Fibroblast of lung (primary cell): ENCODE data around the gene MTURN. TPM values are rescaled to one million over a fixed set of nuclear protein-coding genes. Genes with fewer than 3 reads are reported as not detected.

Experiments
- DNase-seq, 2 donors: peaks; one replicate each; pipeline versions ENCODE4 v3.0.0 to v3.0.0-alpha.2; 2010; ENCODE audit warnings: low read depth in 2 of 2
- H2AFZ ChIP-seq: 2 replicates; pipeline ENCODE4 v1.5.1; 2012; ENCODE audit warnings: low read length, control low read depth, inconsistent platforms
- H3K27ac ChIP-seq: 2 replicates; pipeline ENCODE4 v1.5.1; 2011; ENCODE audit warnings: low read length, control low read depth; ENCODE audit not compliant: insufficient read depth
- H3K27me3 ChIP-seq: 2 replicates; pipeline ENCODE4 v1.5.1; 2011; ENCODE audit warnings: mild to moderate bottlenecking, low read length; ENCODE audit not compliant: control insufficient read depth, insufficient read depth
- H3K36me3 ChIP-seq: 2 replicates; pipeline ENCODE4 v1.5.1; 2011; ENCODE audit warnings: low read length; ENCODE audit not compliant: control insufficient read depth, insufficient read depth
- H3K4me1 ChIP-seq: 2 replicates; pipeline ENCODE4 v1.5.1; 2011; ENCODE audit warnings: low read length; ENCODE audit not compliant: control insufficient read depth, insufficient read depth; ENCODE audit errors: extremely low read depth
- H3K4me2 ChIP-seq: 2 replicates; pipeline ENCODE4 v1.5.1; 2011; ENCODE audit warnings: low read length, control low read depth; ENCODE audit not compliant: insufficient read depth; ENCODE audit errors: extremely low read depth
- H3K4me3 ChIP-seq, 4 experiments: fragments of 200-600 bp in 1 of 4; sonication (generic) in 1 of 4; replicated peaks in 1 of 4; 2 replicates each; pipeline ENCODE4 v1.5.1; 2011 to 2016; ENCODE audit warnings: low read length in 4 of 4, low read depth in 3 of 4, mild to moderate bottlenecking in 3 of 4, control low read depth in 2 of 4, inconsistent platforms in 1 of 4, mixed read lengths in 1 of 4; ENCODE audit not compliant: insufficient read depth in 1 of 4; ENCODE audit errors: control extremely low read depth in 1 of 4
- H3K79me2 ChIP-seq: 2 replicates; pipeline ENCODE4 v1.5.1; 2012; ENCODE audit warnings: mild to moderate bottlenecking, low read length, inconsistent platforms; ENCODE audit not compliant: control insufficient read depth, insufficient read depth
- H3K9ac ChIP-seq: 2 replicates; pipeline ENCODE4 v1.5.1; 2011; ENCODE audit warnings: mild to moderate bottlenecking, low read length, control low read depth; ENCODE audit not compliant: insufficient read depth
- H3K9me3 ChIP-seq: 2 replicates; pipeline ENCODE4 v1.5.1; 2012; ENCODE audit warnings: low read depth, low read length; ENCODE audit not compliant: control insufficient read depth, insufficient read depth
- H4K20me1 ChIP-seq: 2 replicates; pipeline ENCODE4 v1.5.1; 2011; ENCODE audit warnings: low read length; ENCODE audit not compliant: control insufficient read depth, insufficient read depth; ENCODE audit errors: extremely low read depth
- CTCF ChIP-seq, 2 donors: IDR thresholded peaks in 1 of 2; conservative IDR thresholded peaks in 1 of 2; 1 replicate in 1 of 2; 2 replicates in 1 of 2; pipeline ENCODE4 v1.5.1; 2011 to 2012; ENCODE audit warnings: low read length in 2 of 2, control low read depth in 1 of 2, inconsistent platforms in 1 of 2, low read depth in 1 of 2, mild to moderate bottlenecking in 1 of 2
- EZH2 ChIP-seq: IDR thresholded peaks from 2 replicates; pipeline ENCODE4 v1.5.1; 2012; ENCODE audit warnings: low read length, control low read depth, mild to moderate bottlenecking; ENCODE audit errors: missing control alignments
- polyA plus RNA-seq, 2 donors: library from polyadenylated mRNA; depleted of rRNA in 1 of 2; stranded (reverse) in 1 of 2; unstranded in 1 of 2; fragments of >200 nt; gene quantifications; 2 replicates each; pipeline ENCODE4 v1.2.1, GENCODE V29; 2011 to 2012; ENCODE audit warnings: missing spikeins in 1 of 2
- total RNA-seq: library from RNA; depleted of rRNA; stranded (reverse); fragments of >200 nt; gene quantifications from 2 replicates; pipeline ENCODE4 v1.2.1, GENCODE V29; 2014

The MTURN gene
- total and polyA plus RNA-seq, 2 donors (not counting 1 experiment from before 2014, with no cell fraction given): 7.1 to 12.9 TPM

DNA sequence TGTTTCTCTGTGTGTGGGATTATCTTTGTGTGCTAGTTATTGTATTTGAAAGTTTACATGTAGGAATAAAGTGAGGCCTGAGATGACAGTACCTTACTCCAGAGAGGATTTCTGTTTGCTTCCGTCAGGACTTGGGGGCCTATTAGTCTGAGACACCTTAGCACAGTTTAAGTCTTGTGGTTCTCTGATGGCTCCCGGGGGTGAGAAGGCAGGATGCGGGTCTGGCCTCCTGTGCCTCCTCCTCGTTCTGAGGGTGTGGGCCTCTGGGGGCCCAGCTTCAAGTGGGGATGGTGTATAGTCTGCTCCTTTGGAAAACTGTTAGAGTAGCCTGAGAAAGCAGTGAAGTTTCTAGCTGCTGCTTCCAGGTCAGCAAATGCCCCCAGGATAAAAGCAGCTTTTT lies 12.4 kb downstream of the MTURN start:
- Histone ChIP-seq H3K27ac (no peak overlapping the region), H3K4me1 (peaks cover 6% of the 10 kb centered on the region)
- no peak for DNase-seq

DNA sequence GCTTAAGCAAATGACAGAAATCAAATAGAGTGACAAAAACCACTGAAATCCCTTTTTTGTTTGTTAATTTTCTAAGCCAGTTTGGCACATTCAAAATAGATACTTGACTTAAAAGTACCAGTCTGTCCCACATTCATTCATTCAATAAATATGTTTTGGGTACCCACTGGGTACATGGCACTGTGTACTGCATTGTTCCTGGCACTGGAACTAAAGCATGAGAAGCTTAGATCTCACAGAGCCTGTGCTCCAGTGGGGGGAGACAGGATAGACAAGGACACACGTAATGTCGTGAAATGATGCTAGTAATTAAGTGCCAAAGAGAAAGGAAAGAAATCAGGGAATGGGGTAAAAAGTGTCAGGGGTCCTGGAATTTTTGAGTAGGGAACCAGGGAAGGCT lies 13.0 kb downstream of the MTURN start:
- TF ChIP-seq EZH2 (no peak), CTCF (conservative IDR thresholded peaks at IDR 0.05 in 1 of 2, IDR thresholded peaks at IDR 0.05 in 1 of 2; ENCODE audit: low read depth in 1 of 2, low read length in 2 of 2) (no peak)
- no peak overlapping the region for H3K9ac ChIP-seq
- no peak overlapping the region for H3K27ac ChIP-seq

More for the DNA sequence above, 12.4 kb downstream of the MTURN start:
- H3K9me3 ChIP-seq: no peaks in the 10 kb centered on the region
- no peaks in the 10 kb centered on the region for H3K79me2 ChIP-seq
- H4K20me1 ChIP-seq: no peaks in the 10 kb centered on the region
- no peaks in the 10 kb centered on the region for H3K27me3 ChIP-seq
- H2AFZ ChIP-seq: no peak overlapping the region
- H3K36me3 ChIP-seq: no peaks in the 10 kb centered on the region
- TF ChIP-seq CTCF (conservative IDR thresholded peaks at IDR 0.05 in 1 of 2, IDR thresholded peaks at IDR 0.05 in 1 of 2; ENCODE audit: low read depth in 1 of 2, low read length in 2 of 2): no peak
- no peak for TF ChIP-seq EZH2
- H3K4me2 ChIP-seq: no peak overlapping the region
- H3K4me3 ChIP-seq: no peak overlapping the region
- H3K9ac ChIP-seq: no peak overlapping the region

DNA sequence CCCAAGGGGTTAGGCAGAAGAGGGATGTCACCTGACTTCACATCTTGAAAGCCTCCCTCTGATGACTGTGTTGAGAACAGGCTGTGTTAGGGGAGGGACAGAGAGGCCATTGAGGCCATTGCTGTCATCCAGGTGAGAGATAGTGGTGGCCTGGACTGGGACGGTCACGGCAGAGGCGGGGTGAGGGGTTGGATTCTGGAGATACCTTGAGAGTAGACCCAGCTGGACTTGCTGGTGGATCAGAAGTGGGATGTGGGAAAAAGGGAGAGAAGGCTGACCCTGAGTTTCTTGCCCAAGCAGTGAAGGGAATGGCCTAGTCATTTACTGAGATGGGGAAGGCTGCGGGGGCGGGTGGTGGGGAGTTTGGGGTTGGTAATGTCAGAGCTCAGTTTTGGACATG lies 13.6 kb downstream of the MTURN start:
- H3K9me3 ChIP-seq: no peaks in the 10 kb centered on the region
- H3K36me3 ChIP-seq: peaks cover 3% of the 10 kb centered on the region
- no peaks in the 10 kb centered on the region for H3K27me3 ChIP-seq
- H4K20me1 ChIP-seq: no peaks in the 10 kb centered on the region
- TF ChIP-seq EZH2 (no peak), CTCF (conservative IDR thresholded peaks at IDR 0.05 in 1 of 2, IDR thresholded peaks at IDR 0.05 in 1 of 2; ENCODE audit: low read depth in 1 of 2, low read length in 2 of 2) (no peak)
- no peak for DNase-seq
- no peak overlapping the region for H3K27ac ChIP-seq
- no peaks in the 10 kb centered on the region for H3K79me2 ChIP-seq
- H3K4me3 ChIP-seq: no peak overlapping the region
- H3K4me2 ChIP-seq: no peak overlapping the region
- H3K9ac ChIP-seq: no peak overlapping the region
- H2AFZ ChIP-seq: no peak overlapping the region
- H3K4me1 ChIP-seq: no peaks in the 10 kb centered on the region

More for the DNA sequence above, 13.0 kb downstream of the MTURN start:
- no peaks in the 10 kb centered on the region for H3K27me3 ChIP-seq
- no peak overlapping the region for H2AFZ ChIP-seq
- H3K79me2 ChIP-seq: no peaks in the 10 kb centered on the region
- no peak overlapping the region for H3K4me3 ChIP-seq
- no peaks in the 10 kb centered on the region for H3K9me3 ChIP-seq
- no peaks in the 10 kb centered on the region for H4K20me1 ChIP-seq
- H3K36me3 ChIP-seq: peaks cover 3% of the 10 kb centered on the region
- no peak for DNase-seq
- no peak overlapping the region for H3K4me2 ChIP-seq
- peaks cover 3% of the 10 kb centered on the region for H3K4me1 ChIP-seq
